Right kidney (tissue), 9 donors: Measurements from ENCODE around the gene WRAP73.
A peak's percentile ranks its signal among the peaks of the same experiment; 100 is the strongest.

Experiments
- DNase-seq: peaks from one replicate; pipeline ENCODE4 v3.0.0-alpha.2; 2016
- long read RNA-seq, 8 donors: transcript quantifications; one replicate each; lab custom pipeline, GENCODE V29; 2026

The WRAP73 gene
- long read RNA-seq, donor 1, partial matches to known transcripts, result 0 of 1 reads
- long read RNA-seq, donor 1, other reads (novel, unspliced or antisense), result 0 of 1 reads
- long read RNA-seq, donor 2, transcript WRAP73-201 (12 exons, 1,665 nt), result major isoform, 7 of 21 reads
- long read RNA-seq, donor 2, partial matches to known transcripts, result 11 of 21 reads
- long read RNA-seq, donor 2, other reads (novel, unspliced or antisense), result 0 of 21 reads
- long read RNA-seq, donor 3, partial matches to known transcripts, result 11 of 12 reads
- long read RNA-seq, donor 3, other reads (novel, unspliced or antisense), result 0 of 12 reads
- long read RNA-seq, donor 4, transcript WRAP73-201 (12 exons, 1,665 nt), result major isoform, 6 of 20 reads
- long read RNA-seq, donor 4, partial matches to known transcripts, result 13 of 20 reads
- long read RNA-seq, donor 4, other reads (novel, unspliced or antisense), result 0 of 20 reads
- long read RNA-seq, donor 5, transcript WRAP73-201 (12 exons, 1,665 nt), result major isoform, 5 of 12 reads
- long read RNA-seq, donor 5, partial matches to known transcripts, result 6 of 12 reads
- long read RNA-seq, donor 5, other reads (novel, unspliced or antisense), result 0 of 12 reads
- long read RNA-seq, donor 6, transcript WRAP73-201 (12 exons, 1,665 nt), result major isoform, 5 of 15 reads
- long read RNA-seq, donor 6, partial matches to known transcripts, result 10 of 15 reads
- long read RNA-seq, donor 6, other reads (novel, unspliced or antisense), result 0 of 15 reads
- long read RNA-seq, donor 7, transcript WRAP73-201 (12 exons, 1,665 nt), result major isoform, 7 of 21 reads
- long read RNA-seq, donor 7, partial matches to known transcripts, result 13 of 21 reads
- long read RNA-seq, donor 7, other reads (novel, unspliced or antisense), result 0 of 21 reads
- long read RNA-seq, donor 8, partial matches to known transcripts, result 8 of 10 reads
- long read RNA-seq, donor 8, other reads (novel, unspliced or antisense), result 0 of 10 reads

GRCh38 chr1:3649342-3650247 is at the start of gene WRAP73:
WRAP73 (minus strand) TSS chr1:3650103; CDS start chr1:3649999, 104 bp downstream.
- DNase-seq, result peak; percentile 78

GRCh38 chr1:3699596-3699995 is 49.7 kb upstream of the WRAP73 start:
- no peak for DNase-seq

- DNase-seq, result no peak
These were observed 48.9 kb upstream of the WRAP73 start for GRCh38 chr1:3698660-3699408.

- DNase-seq, result no peak
These were observed 47.9 kb upstream of the WRAP73 start for GRCh38 chr1:3697810-3698209.

- no peak for DNase-seq
These were observed 47.2 kb upstream of the WRAP73 start for GRCh38 chr1:3697104-3697503.

GRCh38 chr1:3696689-3697088 is 46.8 kb upstream of the WRAP73 start:
- DNase-seq, result no peak

GRCh38 chr1:3695326-3696217 is 45.7 kb upstream of the WRAP73 start:
- peak; percentile 60 for DNase-seq

GRCh38 chr1:3693321-3693720 is 43.4 kb upstream of the WRAP73 start:
- no peak for DNase-seq

- DNase-seq, result no peak
These were observed 42.7 kb upstream of the WRAP73 start for GRCh38 chr1:3692598-3692997.

GRCh38 chr1:3691421-3692204 is 41.7 kb upstream of the WRAP73 start:
- DNase-seq, result no peak

GRCh38 chr1:3690282-3691065 is 40.6 kb upstream of the WRAP73 start:
- no peak for DNase-seq

- no peak for DNase-seq
These were observed 39.3 kb upstream of the WRAP73 start for GRCh38 chr1:3689138-3689750.

GRCh38 chr1:3688356-3689137 is 38.6 kb upstream of the WRAP73 start:
- DNase-seq, result no peak

GRCh38 chr1:3687504-3687903 is 37.6 kb upstream of the WRAP73 start:
- no peak for DNase-seq

- no peak for DNase-seq
These were observed 36.0 kb upstream of the WRAP73 start for GRCh38 chr1:3685906-3686305.

- DNase-seq, result no peak
These were observed 35.3 kb upstream of the WRAP73 start for GRCh38 chr1:3685222-3685621.

GRCh38 chr1:3683992-3684391 is 34.1 kb upstream of the WRAP73 start:
- DNase-seq, result no peak
